GM13976 (cell line): ENCODE data around the gene C1orf52.

ENCODE experiments used
- DNase-seq: peaks from one replicate; pipeline ENCODE4 v3.0.0; 2012; ENCODE audit warnings: low spot score
- CTCF ChIP-seq: IDR thresholded peaks from 2 replicates; pipeline ENCODE4 v1.5.1; 2012; ENCODE audit warnings: borderline replicate concordance, mild to moderate bottlenecking; ENCODE audit not compliant: insufficient read depth; ENCODE audit errors: extremely low read depth, missing control alignments, control extremely low read depth
- in situ Hi-C: fragments of 300-500 bp; cut with MboI; formaldehyde crosslinking; loops from one replicate; pipeline ENCODE4 v1.12.0; 2022; ENCODE audit warnings: low sequenced_read_pairs, mixed read lengths, inconsistent platforms; ENCODE audit not compliant: unreplicated experiment

The C1orf52 gene

GRCh38 chr1:85201340-85202091 lies 57.9 kb downstream of the C1orf52 start:
- in situ Hi-C loops = no loop called here
- TF ChIP-seq CTCF = no peak
- peak; percentile 76 for DNase-seq

GRCh38 chr1:85200463-85201339 lies 58.8 kb downstream of the C1orf52 start, which contains the start of gene SYDE2:
Gene SYDE2 (minus strand): TSS chr1:85201016. CDS start chr1:85200996, 20 bp downstream.
- no peak for TF ChIP-seq CTCF
- in situ Hi-C loops = no loop called here
- peak; percentile 91 for DNase-seq
